Middle frontal gyrus (tissue), 1 donor: ENCODE data around the gene SYF2.
"Not testable (repeated sequence)": the region's sequence is repeated elsewhere in the genome, so short reads cannot be mapped to it uniquely, and the experiment has no call there.

Source experiments
- DNase-seq: peaks from one replicate; pipeline ENCODE4 v3.0.0-alpha.2; 2015; ENCODE audit warnings: low spot score; ENCODE audit errors: extremely low spot score

Gene SYF2

DNA sequence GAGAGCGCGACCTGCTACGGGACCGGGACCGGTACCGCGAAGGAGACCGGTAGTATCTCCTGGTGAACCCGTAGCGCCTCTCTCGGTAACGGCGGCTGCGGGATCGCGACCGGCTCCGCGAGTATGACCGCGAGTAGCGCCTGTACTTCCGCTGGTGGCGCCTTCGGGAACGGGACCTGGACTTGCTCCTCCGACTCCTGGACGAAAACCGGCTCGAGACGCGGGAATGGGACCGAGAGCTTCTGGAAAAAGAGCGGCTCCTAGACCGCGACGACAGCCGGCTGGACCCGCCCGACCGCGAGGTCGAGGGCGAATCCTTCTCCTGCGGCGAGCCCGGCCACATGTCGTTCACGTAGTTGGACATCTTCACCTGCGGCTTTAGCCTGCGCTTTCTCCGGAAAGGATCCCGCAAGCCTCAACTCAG is 14.3 kb upstream of the SYF2 start:
- DNase-seq: no peak

DNA sequence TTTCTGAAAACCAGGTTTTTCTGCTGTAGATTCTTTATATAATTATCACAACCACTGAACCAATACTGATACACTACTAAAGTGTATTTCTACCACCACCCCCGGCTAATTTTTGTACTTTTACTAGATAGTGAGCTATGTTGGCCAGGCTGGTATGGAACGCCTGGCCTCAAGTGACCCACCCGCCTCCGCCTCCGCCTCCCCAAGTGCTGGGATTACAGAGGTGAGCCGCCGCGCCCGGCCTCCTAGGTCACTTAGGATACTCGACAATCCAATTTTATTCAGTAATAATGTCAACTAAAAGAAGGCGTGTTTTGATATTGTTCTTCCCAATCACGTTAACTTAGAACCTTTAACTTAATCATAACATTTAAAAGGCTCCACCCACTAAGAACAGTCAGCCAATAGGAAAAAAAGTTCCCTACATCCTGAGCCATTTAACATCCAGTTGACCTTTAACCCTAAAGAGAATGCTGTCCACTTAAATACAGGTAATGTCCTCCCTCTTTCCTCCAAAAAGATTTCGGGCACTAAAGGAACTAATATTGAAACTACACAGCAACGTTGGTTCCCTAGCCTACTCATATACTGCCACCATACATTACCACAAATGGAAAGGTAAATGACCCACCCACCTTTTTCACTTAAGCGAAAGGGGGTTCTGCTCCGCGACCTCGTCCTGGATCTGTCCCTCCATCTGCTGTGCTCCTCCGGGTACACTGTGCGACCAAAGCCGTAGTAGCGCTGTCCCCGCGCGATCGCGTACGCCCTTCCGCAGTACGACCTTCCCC is 13.7 kb upstream of the SYF2 start:
- DNase-seq: no peak

DNA sequence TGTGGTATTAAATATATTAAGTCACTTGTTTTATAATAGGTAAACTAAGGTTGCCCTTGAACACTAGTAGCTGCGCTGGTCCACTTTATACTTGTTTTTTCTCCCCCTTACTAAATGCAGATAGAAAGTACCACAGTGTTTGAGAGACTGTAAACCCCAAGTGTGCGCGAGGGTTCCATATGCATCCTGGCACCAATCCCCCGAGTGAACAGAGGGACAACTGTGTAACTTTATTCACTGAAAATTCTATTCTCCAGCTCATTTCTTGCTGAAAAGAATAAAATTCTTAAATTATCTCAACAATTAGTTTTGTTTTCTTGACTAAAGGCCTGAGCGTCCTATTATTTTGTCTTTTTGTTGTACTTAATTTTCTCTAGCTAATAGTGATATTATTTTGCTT is 13.1 kb upstream of the SYF2 start:
- DNase-seq: no peak

DNA sequence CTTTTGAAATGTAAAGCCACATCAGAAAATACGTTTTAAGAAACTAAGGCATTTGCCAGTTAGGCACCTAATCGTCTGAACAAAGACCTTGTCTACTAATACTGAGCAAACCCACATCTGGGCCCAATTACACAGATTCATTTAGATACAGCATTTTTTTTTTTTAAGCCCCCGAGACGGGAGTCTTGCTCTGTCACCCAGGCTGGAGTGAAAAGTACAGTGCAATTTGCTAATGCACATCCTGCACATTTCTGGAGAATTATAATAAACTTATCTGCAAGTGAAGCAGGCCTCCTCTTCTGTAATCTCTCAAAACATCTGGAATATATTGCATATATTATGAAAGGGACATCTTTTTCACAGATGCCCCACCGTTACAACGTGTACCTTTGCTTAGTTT is 11.6 kb upstream of the SYF2 start:
- DNase-seq: no peak

DNA sequence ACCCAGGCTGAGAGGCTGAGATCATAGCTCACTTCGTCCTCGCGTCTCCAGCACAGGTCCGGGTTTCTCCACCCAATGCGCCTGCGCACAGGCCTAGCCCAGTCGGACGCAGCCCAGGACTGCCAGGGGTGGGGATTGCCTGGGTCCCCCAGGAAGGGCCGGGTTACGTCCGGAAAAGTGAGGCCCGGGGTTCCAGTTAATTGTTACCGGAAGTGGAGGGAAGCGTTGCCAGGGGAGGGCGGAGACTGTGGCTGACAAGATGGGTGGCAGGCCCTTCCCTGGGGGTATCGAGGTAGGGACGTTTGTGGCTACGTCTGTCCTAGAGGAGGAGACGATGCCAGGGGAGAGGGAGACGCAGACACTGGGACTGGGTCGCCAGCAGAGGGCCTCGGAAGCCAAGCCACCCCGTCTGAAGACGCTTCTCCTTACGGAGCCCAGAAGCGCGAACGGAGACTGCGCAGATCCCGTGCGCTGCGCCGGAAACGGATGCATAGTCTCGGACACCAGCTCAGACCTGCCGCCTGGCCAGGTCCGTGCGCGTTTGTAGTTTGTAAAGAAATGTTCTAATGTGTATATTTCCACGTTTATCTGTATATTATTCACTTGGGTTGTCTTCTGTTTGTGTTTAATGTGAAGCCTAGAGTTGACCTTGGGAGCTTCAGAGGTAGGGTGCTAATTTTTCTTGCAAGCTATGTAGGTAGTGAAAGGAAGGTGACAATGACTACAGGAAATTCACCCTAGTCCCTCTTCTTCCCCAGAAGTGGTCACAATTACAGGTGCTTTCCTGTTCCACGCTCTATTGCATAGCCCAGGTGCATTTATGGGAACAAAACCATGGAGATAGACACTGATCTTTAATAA is 7.6 kb upstream of the SYF2 start:
- peak; percentile 80 for DNase-seq

DNA sequence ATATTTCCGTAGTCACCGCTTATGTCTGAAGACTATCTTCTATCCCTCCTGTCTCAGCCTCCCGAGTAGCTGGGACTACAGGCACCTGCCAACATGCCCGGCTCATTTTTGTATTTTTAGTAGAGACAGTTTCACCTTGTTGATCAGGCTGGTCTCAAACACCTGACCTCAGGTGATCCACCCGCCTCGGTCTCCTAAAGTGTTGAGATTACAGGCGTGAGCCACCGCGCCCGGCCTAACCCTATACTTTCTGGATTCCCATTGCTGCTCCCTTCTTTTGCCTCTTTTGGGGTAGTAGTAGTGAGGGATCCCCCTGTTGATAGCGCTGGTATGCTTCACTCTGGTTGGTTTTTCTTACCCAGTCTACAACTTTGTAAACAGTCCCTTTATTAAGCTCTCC is 5.7 kb upstream of the SYF2 start:
- no peak for DNase-seq

DNA sequence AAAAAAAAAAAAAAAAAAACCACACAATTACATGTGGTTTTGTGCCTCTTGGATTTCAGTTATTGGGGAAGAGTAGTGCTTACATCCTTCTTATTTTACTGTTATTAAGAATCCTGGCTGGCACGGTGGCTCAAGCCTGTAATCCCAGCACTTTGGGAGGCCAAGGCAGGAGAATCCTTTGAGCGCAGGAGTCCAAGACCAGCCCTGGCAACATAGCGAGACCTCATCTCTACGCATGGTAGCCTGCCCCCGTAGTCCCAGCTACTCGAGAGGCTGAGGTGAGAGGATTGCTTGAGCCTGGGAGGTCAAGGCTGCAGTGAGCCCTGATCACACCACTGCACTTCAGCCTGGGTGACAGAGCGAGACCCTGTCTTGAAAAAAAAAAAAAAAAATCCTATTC is 4.0 kb upstream of the SYF2 start:
- DNase-seq: not testable (repeated sequence)

DNA sequence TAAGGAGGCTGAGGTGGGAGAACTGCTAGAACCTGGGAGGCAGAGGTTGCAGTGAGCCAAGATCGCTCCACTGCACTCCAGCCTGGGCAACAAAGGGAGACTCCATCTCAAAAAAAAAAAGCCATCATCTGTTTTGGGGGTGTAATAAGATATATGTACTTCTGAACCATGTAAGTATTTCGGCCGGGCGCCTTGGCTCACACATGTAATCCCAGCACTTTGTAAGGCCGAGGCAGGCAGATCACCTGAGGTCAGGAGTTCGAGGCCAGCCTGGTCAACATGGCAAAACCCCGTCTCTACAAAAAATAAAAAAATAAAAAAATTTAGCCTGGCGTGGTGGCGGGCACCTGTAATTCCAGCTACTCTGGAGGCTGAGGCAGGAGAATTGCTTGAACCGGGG is 3.1 kb upstream of the SYF2 start:
- DNase-seq: not testable (repeated sequence)

DNA sequence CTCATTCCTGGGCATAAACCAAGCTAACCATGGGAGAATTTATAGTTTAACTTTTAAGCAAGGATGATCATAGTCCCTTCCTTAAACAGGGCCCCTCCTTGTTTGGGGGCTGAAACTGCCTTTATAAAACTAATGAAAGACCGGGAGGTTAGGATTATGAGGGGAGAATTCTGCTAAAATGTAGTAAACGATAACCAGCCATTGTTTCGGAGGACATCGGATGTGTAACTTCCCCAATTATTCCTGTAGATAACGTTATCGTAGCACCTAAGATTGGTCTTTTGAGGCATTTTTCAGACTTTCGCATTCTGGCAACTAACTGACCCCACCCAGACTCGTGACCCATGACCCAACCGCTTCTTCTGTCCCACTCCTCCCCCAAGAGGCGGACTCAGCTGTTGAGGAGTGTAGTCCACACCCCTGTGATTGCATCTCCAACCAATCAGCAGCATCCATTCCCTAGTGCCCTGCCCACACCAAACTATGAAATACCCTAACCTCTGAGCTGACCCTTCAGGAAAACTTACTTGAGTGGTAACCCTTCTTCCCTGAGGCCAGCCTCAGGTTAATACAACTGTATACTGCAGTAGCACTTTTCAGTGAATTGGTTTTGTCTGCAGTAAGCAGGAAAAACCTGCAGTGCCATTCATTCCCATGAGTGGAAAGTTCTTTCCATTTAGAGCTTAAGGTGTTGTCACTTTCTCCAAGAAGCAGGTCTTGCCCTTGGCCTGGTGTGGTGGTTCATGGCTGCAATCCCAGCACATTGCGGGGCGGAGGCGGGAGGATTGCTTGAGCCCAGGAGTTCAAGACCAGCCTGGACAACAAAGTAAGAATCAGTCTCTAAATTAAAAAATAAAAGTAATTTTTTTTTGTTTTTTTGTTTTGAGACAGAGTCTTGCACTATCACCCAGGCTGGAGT is 823 bp upstream of the SYF2 start:
- DNase-seq: peak; percentile 31

DNA sequence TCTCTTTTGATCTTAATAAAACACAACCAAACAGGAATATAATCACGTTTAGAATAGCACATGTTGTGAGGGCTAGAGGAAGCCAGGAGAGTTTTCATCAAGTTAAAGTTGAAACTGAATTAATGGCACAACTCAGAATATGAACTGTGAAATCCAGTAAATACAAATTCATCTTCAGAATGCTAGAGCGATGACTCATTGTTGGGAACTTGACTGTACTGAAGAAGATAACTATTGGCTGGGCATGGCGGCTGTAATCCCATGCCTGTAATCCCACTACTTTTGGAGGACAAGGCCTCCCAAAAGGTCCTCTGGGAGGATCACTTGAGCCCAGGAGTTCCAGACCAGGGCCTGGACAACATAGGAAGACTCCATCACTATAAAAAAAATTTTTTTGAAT is 8.8 kb downstream of the SYF2 start:
- DNase-seq: no peak

DNA sequence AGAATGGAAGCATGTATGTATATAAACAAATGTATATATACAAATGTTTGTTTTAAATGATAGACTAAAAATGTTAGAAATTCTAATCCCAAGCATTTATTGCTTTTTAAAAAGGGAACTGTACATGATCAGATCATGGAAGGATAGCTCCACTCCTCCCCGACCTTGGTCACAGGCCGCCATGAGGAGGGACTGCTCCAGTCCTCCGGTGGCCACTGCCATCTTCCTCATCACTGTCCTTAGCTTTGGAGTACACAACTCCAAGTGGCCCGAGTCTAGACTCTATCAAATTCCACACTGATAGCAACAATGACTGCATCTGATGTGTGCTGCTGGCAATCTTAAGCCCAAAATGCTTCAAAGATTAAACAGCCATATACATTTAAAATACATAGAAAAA is 9.7 kb downstream of the SYF2 start:
- no peak for DNase-seq

DNA sequence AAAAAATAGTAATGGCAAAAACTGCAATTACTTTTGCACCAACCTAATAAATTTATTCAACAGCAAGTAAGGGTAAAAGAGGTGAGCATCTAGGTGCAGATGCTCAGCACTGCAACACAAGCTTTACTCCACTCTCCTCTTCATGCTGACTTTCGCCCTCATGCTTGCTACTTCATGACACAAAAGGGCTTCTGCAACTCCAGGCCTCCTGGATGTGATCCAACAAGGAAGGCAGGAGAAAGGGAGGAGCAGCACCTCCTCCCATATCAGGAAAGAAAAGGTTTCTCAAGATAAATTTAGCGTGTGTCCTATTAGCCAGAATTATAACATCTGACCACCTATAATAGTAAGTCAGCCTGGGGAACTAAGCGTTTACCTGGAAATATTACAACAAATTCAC is 11.6 kb downstream of the SYF2 start:
- DNase-seq: no peak

DNA sequence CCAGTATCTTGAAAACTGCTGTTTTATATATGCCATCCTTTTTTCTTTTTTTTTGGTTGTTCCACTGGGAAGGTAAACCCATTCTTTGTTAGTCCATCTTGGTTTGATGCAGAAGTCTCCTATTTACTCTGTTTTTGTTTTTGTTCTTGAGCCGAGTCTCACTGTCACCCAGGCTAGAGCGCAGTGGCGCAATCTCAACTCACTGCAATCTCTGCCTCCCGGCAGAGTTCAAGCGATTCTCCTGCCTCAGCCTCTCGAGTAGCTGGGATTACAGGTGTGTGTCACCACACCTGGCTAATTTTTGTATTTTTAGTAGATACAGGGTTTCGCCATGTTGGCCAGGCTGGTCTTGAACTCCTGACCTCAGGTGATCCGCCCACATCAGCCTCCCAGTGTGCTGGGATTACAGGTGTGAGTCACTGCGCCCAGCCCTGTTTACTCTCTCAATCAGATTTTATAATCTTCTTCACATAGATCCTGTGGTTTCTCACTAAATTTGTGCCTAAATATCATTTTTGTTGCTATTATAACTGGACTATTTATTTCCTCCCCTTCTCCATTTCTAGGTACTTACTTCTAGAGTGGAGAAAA is 12.5 kb downstream of the SYF2 start:
- DNase-seq: no peak

DNA sequence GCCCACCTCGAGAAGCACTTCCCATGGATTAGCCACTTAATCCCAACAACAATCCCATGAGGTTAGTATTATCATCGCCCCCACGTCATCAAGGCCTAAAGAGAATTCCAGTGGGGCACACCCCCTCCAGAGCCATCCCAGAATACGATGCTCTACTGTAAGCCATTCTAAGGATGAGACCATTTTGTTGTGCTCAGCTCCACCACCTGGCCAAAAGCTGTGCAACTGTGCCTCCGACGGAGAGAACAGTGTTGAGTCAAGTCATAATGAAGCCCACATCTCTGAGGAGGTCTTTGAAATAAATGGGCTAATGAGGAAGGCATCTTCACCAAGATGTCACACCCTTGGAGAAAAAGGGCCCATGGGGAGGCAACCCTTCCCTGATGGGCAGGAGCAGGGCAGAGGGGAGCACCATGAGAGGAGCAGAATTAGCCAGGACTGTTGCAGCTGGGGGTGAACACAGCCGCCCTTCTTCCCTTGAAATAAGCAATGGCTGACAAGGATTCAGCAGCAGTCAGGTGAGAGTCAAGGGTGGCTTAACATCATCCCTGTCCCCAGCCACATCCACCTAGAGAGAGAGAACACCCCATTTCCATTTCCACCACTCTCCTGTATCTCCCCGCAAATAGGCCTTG is 14.6 kb downstream of the SYF2 start:
- DNase-seq: no peak

DNA sequence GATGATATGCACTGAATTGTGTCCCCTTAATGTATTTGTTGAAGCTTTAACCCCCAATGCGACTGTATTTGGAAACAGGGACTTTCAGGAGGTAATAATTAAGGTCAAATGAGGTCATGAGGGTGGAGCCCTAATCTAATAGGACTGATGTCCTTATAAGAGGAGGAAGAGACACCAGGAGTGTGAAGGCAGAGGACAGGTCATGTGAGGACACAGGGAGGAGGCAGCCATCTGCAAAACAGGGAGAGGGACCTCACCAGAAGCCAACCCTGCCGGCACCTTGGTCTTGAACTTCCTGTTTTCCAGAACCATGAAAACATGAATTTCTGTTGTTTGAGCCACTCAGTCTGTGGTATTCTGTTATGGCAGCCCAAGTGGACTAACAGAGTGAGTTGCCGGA is 15.3 kb downstream of the SYF2 start:
- DNase-seq: no peak

DNA sequence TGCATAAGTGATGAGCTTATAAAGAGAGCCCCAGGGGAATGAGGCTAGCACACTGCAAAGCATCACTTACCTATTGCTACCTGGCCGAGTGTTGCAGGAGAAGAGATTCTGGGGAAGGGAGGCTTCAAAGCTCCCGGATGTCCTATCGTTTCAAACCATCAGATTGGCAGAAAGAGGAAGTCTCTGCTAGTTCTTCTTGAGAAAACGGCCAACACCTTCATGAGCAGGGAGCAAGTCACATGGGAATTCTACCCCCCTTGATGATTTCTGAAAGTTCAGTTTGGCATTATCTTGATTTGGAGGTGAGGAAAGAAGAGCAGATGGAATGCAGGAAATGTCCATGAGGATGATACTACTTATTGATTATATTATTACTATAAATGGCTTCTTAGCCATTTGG is 16.2 kb downstream of the SYF2 start:
- DNase-seq: no peak

DNA sequence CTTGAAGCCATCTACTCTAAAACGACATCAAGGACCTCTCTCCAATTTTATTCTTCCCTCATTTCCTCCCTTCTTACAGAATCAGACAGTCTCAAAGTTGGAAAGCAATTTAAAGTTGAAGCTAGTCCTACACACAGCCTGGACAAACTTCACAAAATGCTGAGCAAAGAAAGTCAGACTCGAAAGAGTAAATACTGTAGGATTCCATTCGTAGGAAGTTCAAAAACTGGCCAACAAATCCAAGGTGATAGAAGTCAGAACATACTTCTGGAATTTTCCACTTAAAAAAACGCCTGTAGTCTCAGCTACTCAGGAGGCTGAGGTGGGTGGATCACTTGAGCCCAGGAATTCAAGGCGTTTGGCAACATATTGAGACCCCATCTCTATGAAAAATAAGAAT is 19.6 kb downstream of the SYF2 start:
- no peak for DNase-seq

DNA sequence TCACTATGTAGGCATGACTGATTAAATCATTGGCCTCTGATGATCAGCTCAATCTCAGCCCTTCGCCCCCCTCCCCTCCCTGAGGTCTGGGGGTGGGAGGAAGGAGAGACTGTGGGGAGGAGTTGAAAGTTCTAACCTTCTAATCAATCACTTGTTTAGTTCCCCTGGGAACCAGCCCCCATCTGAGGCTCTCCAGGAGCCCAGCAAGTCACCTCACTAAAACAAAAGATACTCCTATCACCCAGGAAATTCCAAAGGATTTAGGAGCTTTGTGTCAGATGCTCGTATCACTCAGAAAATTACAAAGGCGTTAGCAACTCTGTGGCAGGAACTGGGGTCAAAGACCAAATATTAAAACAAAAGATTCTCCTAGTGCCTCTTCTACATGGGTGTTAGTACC is 21.6 kb downstream of the SYF2 start:
- DNase-seq: no peak

DNA sequence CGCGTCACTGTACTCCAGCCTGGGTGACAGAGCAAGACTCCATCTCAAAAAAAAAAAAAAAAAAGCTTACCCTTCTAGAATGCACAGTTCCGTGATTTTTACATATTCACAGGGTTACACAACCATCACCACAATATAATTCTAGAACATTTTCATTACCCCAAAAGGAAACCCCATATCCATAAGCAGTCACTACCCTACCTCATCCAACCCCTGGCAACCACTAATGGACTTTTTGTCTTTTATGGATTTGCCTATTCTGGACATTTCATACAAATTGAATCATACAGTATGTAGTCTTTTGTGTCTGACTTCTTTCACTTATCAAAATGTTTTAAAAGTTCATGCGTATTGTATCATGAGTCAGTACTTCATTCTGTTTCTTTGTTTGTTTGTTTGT is 22.8 kb downstream of the SYF2 start:
- DNase-seq: no peak

DNA sequence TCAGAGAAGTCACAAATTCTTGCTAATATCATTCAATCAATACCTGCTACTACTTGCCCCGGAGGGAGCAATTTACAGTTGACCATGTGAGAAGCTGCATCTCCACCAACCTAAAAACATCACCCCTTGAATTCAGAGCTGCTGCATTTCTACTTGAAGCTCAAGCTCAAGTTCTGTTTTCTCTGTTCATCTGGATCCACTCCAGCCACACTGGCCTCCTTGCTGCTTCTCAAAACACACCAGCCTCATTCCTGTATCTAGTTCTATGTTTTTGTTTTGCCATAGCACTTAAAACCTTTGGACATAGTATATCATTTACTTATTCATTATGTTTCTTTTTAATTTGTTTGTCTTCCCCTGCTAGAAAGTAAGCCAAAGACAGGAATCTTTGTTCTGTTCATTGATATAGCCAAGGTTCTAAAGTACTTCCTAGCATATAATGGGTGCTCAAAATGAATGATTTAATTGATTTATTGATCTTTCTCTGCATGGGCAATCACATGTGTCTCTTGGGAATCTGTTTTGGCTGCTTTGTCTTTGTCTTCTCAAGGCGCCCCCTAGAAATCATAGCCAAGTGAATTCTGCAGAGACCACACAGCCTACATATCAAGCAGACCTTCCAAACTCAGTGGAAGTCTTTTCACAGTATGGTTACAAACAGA is 23.6 kb downstream of the SYF2 start:
- no peak for DNase-seq
